ENCODE measurements around the gene THAP12.

GRCh38 chr11:76424891-76425290 lies 44.0 kb upstream of the THAP12 start:
- TF ChIP-seq CTCF (IDR thresholded peaks at IDR 0.05): no peak
- no peak for TF ChIP-seq EP300 (IDR thresholded peaks at IDR 0.05; ENCODE audit: low read depth)
- TF ChIP-seq POLR2AphosphoS5 (IDR thresholded peaks at IDR 0.05): no peak
- TF ChIP-seq POLR2A (IDR thresholded peaks at IDR 0.05): no peak
